Lung (tissue), 12 donors: ENCODE measurements around the gene NEU2. TPM values are rescaled to one million over a fixed set of nuclear protein-coding genes. Genes with fewer than 3 reads are reported as not detected.
A peak's percentile ranks its signal among the peaks of the same experiment; 100 is the strongest.

Experiments used
- ATAC-seq: fragments of 200-7000 bp; cut with Tn5 transposase; one replicate; pipeline ENCODE4 v1.9.1; 2020; ENCODE audit warnings: moderate number of reproducible peaks; ENCODE audit not compliant: insufficient read depth, low FRiP score
- DNase-seq, 3 donors: peaks; one replicate each; pipeline ENCODE4 v3.0.0-alpha.2; 2013 to 2017
- H3K27ac ChIP-seq, 2 donors: one replicate each; pipeline ENCODE4 v1.5.1; 2013; ENCODE audit warnings: mild to moderate bottlenecking in 2 of 2, moderate library complexity in 2 of 2, control low read depth in 1 of 2, inconsistent platforms in 1 of 2, low read depth in 1 of 2, low read length in 1 of 2
- H3K27me3 ChIP-seq, 3 donors: one replicate each; pipeline ENCODE4 v1.5.1; 2013; ENCODE audit warnings: low read length in 2 of 3; ENCODE audit not compliant: control insufficient read depth in 3 of 3, insufficient read depth in 3 of 3
- H3K36me3 ChIP-seq, 4 donors: one replicate each; pipeline ENCODE4 v1.5.1; 2013; ENCODE audit warnings: low read length in 4 of 4, mild to moderate bottlenecking in 1 of 4, moderate library complexity in 1 of 4; ENCODE audit not compliant: control insufficient read depth in 4 of 4, insufficient read depth in 4 of 4
- H3K4me1 ChIP-seq, 5 donors: one replicate each; pipeline ENCODE4 v1.5.1; 2013; ENCODE audit warnings: low read length in 5 of 5, mild to moderate bottlenecking in 2 of 5, moderate library complexity in 1 of 5; ENCODE audit not compliant: control insufficient read depth in 5 of 5, insufficient read depth in 5 of 5
- H3K4me3 ChIP-seq: one replicate; pipeline ENCODE4 v1.5.1; 2013; ENCODE audit warnings: mild to moderate bottlenecking, control low read depth, moderate library complexity
- H3K9ac ChIP-seq, 2 donors: one replicate each; pipeline ENCODE4 v1.5.1; 2013; ENCODE audit warnings: low read length in 2 of 2, control low read depth in 1 of 2; ENCODE audit not compliant: insufficient read depth in 1 of 2
- H3K9me3 ChIP-seq, 4 donors: one replicate each; pipeline ENCODE4 v1.5.1; 2013; ENCODE audit warnings: low read length in 3 of 4, mild to moderate bottlenecking in 1 of 4, moderate library complexity in 1 of 4; ENCODE audit not compliant: control insufficient read depth in 4 of 4, insufficient read depth in 3 of 4
- WGBS, 2 donors: extraction: QIAGEN DNeasy Blood & Tissue Kit; methylation state at CpG; one replicate each; pipeline ENCODE4 v1.1.7; 2013; 5-methylcytosine and 5-hydroxymethylcytosine counted together
- polyA plus RNA-seq, 2 donors: library from polyadenylated mRNA; stranded (reverse); fragments of 200-250 nt; gene quantifications; one replicate each; pipeline ENCODE4 v1.2.1, GENCODE V29; 2013
- total RNA-seq, 2 donors: library from RNA; depleted of rRNA in 1 of 2; stranded (reverse); fragments of >200 nt in 1 of 2; gene quantifications; one replicate each; pipeline ENCODE4 v1.2.1, GENCODE V29; 2014 to 2021
- TF ChIP-seq, protein P1 (sequence below): IDR thresholded peaks from 2 replicates; pipeline ENCODE4 v1.5.1; 2012; ENCODE audit warnings: mild to moderate bottlenecking; ENCODE audit errors: control extremely low read depth, extremely low read depth
- donor health status: control.
- donor health status: control.
- donor health status: Bipolar disorder and iron deficiency.
- donor health status: healthy.
- donor health status: DM: yes; HTN: yes; CAD: no.

Gene NEU2
- total and polyA plus RNA-seq, 4 donors = not detected

- Histone ChIP-seq H3K4me3 (no peak overlapping the region), H3K9me3 (no peaks in the 10 kb centered on the region), H3K9ac (no peak overlapping the region), H3K36me3 (no peaks in the 10 kb centered on the region), H3K4me1 (peaks cover 0 to 23% (median 8%) of the 10 kb centered on the region in 5 donors), H3K27me3 (no peaks in the 10 kb centered on the region), H3K27ac (peak overlapping the region in 1 of 2 donors; percentile 96)
- DNase-seq (no peak), ATAC-seq (no peak)
- TF ChIP-seq, protein P1, sequence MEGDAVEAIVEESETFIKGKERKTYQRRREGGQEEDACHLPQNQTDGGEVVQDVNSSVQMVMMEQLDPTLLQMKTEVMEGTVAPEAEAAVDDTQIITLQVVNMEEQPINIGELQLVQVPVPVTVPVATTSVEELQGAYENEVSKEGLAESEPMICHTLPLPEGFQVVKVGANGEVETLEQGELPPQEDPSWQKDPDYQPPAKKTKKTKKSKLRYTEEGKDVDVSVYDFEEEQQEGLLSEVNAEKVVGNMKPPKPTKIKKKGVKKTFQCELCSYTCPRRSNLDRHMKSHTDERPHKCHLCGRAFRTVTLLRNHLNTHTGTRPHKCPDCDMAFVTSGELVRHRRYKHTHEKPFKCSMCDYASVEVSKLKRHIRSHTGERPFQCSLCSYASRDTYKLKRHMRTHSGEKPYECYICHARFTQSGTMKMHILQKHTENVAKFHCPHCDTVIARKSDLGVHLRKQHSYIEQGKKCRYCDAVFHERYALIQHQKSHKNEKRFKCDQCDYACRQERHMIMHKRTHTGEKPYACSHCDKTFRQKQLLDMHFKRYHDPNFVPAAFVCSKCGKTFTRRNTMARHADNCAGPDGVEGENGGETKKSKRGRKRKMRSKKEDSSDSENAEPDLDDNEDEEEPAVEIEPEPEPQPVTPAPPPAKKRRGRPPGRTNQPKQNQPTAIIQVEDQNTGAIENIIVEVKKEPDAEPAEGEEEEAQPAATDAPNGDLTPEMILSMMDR = no peak
- 94% methylated on average over 24 of the region's 24 CpGs for WGBS, 2 donors
Measured at GRCh38 chr2:233058717-233059546, 26.5 kb downstream of the NEU2 start.

GRCh38 chr2:233059547-233059796 lies 27.0 kb downstream of the NEU2 start:
- peak overlapping the region; percentile 62 to 96 for H3K27ac ChIP-seq
- no peak for ATAC-seq
- DNase-seq = no peak
- H3K4me1 ChIP-seq = peaks cover 0 to 25% (median 8%) of the 10 kb centered on the region in 5 donors
- TF ChIP-seq, protein P1 = no peak
- no peaks in the 10 kb centered on the region for H3K27me3 ChIP-seq
- 35 to 63% methylated on average over 7 of the region's 7 CpGs for WGBS, 2 donors
- H3K4me3 ChIP-seq = no peak overlapping the region
- no peak overlapping the region for H3K9ac ChIP-seq
- no peaks in the 10 kb centered on the region for H3K9me3 ChIP-seq
- no peaks in the 10 kb centered on the region for H3K36me3 ChIP-seq

DNA sequence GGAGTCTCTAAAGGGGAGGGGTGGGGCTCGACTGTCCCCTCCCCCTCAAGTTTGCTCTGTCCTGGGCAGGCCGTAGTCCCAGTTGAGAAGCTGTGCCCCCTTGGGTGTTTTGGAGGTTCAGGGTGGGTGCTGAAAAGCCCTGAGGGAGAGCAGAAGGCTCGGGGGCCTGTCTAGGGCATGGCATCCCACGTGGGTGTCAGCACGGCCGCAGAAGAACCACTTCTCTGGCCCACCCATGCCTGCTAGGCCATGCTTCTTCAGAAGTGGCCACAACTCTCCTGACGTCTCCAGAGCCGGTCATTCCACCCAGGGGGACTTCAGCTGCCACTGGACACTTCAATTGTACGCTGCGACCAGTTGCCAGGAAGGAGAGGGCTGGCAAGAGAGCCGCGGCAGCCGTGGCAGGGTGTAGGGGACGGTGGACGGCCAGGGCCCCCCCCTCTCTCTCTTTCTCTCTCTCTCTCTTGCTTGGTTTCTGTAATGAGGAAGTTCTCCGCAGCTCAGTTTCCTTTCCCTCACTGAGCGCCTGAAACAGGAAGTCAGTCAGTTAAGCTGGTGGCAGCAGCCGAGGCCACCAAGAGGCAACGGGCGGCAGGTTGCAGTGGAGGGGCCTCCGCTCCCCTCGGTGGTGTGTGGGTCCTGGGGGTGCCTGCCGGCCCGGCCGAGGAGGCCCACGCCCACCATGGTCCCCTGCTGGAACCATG lies 27.5 kb downstream of the NEU2 start, which contains the start of gene INPP5D:
TSS of gene INPP5D (plus strand) at position 546 of the 704 bp plus-strand sequence. CDS start at position 683, 137 bp downstream.
- H3K36me3 ChIP-seq = no peaks in the 10 kb centered on the region
- H3K9ac ChIP-seq = peak within 1 kb of the TSS in 1 of 2 donors; percentile 47
- TF ChIP-seq, protein P1 = no peak
- no peaks in the 10 kb centered on the region for H3K27me3 ChIP-seq
- peak within 1 kb of the TSS; percentile 54 for H3K4me3 ChIP-seq
- DNase-seq (peak in 1 of 3 donors; percentile 41), ATAC-seq (peak; percentile 62)
- H3K4me1 ChIP-seq = peaks cover 0 to 26% (median 8%) of the 10 kb centered on the region in 5 donors
- peak within 1 kb of the TSS; percentile 62 to 96 for H3K27ac ChIP-seq
- WGBS, 2 donors = 20 to 32% methylated on average over 26 of the region's 26 CpGs
- H3K9me3 ChIP-seq = no peaks in the 10 kb centered on the region
